ENCODE measurements around the gene ZWILCH. TPM values are rescaled to one million over a fixed set of nuclear protein-coding genes. Genes with fewer than 3 reads are reported as not detected.

The ZWILCH gene
- total RNA-seq, 2 experiments from 2014 or later: 36.9 to 50.2 TPM

DNA sequence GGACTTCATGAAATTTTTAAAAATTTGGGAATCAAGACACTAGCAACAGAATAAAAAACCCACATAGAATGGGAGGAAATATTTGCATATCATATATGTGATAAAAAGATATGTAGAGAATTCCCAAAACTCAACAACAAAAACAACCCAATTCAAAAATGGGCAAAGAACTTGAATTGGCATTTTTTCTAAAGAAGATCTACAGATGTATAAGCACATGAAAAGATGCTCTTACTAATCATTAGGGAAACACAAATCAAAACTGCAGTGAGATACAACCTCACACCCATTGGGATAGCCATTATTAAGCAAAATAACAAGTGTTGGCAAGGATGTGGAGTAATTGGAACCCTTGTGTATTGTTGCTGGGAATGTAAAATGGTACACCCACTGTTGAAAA lies 50.6 kb downstream of the ZWILCH start:
- TF ChIP-seq, protein P1, sequence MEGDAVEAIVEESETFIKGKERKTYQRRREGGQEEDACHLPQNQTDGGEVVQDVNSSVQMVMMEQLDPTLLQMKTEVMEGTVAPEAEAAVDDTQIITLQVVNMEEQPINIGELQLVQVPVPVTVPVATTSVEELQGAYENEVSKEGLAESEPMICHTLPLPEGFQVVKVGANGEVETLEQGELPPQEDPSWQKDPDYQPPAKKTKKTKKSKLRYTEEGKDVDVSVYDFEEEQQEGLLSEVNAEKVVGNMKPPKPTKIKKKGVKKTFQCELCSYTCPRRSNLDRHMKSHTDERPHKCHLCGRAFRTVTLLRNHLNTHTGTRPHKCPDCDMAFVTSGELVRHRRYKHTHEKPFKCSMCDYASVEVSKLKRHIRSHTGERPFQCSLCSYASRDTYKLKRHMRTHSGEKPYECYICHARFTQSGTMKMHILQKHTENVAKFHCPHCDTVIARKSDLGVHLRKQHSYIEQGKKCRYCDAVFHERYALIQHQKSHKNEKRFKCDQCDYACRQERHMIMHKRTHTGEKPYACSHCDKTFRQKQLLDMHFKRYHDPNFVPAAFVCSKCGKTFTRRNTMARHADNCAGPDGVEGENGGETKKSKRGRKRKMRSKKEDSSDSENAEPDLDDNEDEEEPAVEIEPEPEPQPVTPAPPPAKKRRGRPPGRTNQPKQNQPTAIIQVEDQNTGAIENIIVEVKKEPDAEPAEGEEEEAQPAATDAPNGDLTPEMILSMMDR (conservative IDR thresholded peaks at IDR 0.05; ENCODE audit: low read length): no peak
- no peak for TF ChIP-seq EZH2phosphoT487 (IDR thresholded peaks at IDR 0.05; ENCODE audit: borderline replicate concordance, low read depth, low read length)
- Histone ChIP-seq H3K9me3 (ENCODE audit: low read length) (no peaks in the 10 kb centered on the region), H3K4me3 (ENCODE audit: low read depth, low read length, poor library complexity, severe bottlenecking) (no peak overlapping the region), H3K79me2 (ENCODE audit: insufficient read depth, low read depth, low read length) (no peaks in the 10 kb centered on the region), H3K9me2 (ENCODE audit: insufficient read depth, low read length) (no peaks in the 10 kb centered on the region), H3K27ac (ENCODE audit: low read depth, low read length, poor library complexity, severe bottlenecking) (no peak overlapping the region), H3K4me2 (ENCODE audit: low read length) (no peak overlapping the region), H3K36me3 (ENCODE audit: insufficient read depth, low read length) (peaks cover 25% of the 10 kb centered on the region), H4K20me1 (ENCODE audit: insufficient read depth, low read length) (no peaks in the 10 kb centered on the region), H2AFZ (ENCODE audit: low read length) (no peak overlapping the region), H3K4me1 (ENCODE audit: insufficient read depth, low read length, poor library complexity, severe bottlenecking) (no peaks in the 10 kb centered on the region)
- ChIA-PET CTCF (ENCODE audit: unreplicated experiment) (no interaction called here), POLR2A (interaction anchor here (0.9 kb wide), 1 partner anchor 10 kb away, joined by 6 read pairs; the partner anchor contains the start of gene LCTL)
- no peak for DNase-seq (ENCODE audit: low spot score)
- intact Hi-C loops (cut with micrococcal nuclease; ENCODE audit: unreplicated experiment): no loop called here
- no TSS peak for BruUV-seq (replicated peaks)

DNA sequence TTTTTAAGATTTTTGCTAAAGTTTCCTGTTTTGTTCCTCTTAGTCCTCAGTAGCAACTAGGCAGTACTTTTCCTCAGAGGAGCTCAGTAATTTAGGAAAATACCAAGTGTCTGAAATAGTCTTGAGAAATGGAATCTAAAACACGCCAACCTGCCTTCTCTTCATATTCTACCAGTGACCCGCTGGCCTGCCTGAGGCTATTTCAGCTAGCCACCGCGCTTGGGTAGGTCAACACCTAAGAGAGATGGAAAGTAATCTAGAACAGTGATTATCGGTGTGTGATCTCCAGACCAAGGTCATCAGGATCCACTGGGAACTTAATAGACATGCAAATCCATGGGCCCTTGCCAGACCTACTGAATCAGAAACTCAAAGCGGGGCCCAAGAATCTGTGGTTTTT lies 53.1 kb downstream of the ZWILCH start:
- H3K36me3 ChIP-seq (ENCODE audit: insufficient read depth, low read length): peaks cover 4% of the 10 kb centered on the region
- DNase-seq (ENCODE audit: low spot score): no peak
- H3K9me2 ChIP-seq (ENCODE audit: insufficient read depth, low read length): no peaks in the 10 kb centered on the region
- H3K4me2 ChIP-seq (ENCODE audit: low read length): no peak overlapping the region
- H3K79me2 ChIP-seq (ENCODE audit: insufficient read depth, low read depth, low read length): no peaks in the 10 kb centered on the region
- H3K4me1 ChIP-seq (ENCODE audit: insufficient read depth, low read length, poor library complexity, severe bottlenecking): no peaks in the 10 kb centered on the region
- TF ChIP-seq EZH2phosphoT487 (IDR thresholded peaks at IDR 0.05; ENCODE audit: borderline replicate concordance, low read depth, low read length): no peak
- no TSS peak for BruUV-seq (replicated peaks)
- POLR2A ChIA-PET: interaction anchor here (0.7 to 1.2 kb wide), 2 partner anchors 15 to 245 kb away, joined by 3 read pairs; no protein-coding TSS in a partner anchor
- H4K20me1 ChIP-seq (ENCODE audit: insufficient read depth, low read length): no peaks in the 10 kb centered on the region
- no peak overlapping the region for H3K27ac ChIP-seq (ENCODE audit: low read depth, low read length, poor library complexity, severe bottlenecking)
- intact Hi-C loops (cut with micrococcal nuclease; ENCODE audit: unreplicated experiment): no loop called here
- H2AFZ ChIP-seq (ENCODE audit: low read length): no peak overlapping the region
- CTCF ChIA-PET (ENCODE audit: unreplicated experiment): no interaction called here
- H3K4me3 ChIP-seq (ENCODE audit: low read depth, low read length, poor library complexity, severe bottlenecking): no peak overlapping the region
- H3K9me3 ChIP-seq (ENCODE audit: low read length): no peaks in the 10 kb centered on the region

DNA sequence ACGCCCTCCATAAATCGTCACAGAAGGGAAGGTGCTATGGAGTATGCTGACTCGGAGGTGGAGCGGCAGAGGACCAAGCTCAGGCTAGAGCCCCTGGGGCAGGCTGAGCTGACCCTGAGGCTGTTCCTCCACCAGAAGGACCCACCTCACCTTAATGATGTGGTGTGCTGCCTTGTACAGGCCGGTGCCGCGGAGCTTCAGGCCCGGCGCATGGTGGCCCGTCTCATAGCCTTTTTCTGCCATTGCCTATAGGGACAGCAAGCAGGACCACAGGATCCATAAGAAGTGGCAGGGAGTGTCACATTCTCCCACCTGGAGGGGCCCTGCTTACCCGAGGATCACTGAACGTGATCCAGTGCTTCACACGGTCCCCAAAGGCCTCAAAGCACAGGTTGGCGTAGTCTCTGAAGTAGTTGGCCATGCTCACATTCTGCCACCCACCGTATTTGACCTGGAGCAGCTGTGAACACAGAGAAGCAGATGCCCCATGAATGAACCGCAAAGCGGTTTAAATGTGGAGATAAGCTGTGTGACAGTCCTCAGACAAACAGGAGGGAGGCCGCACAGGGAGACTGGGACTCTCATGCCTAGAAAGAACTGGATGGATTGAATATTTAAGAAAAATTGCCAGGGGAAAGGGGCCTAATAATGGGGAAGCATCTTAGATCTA lies 55.9 kb downstream of the ZWILCH start:
- intact Hi-C loops (cut with micrococcal nuclease; ENCODE audit: unreplicated experiment): no loop called here
- CTCF ChIA-PET (ENCODE audit: unreplicated experiment): no interaction called here
- Histone ChIP-seq H3K4me2 (ENCODE audit: low read length) (no peak overlapping the region), H3K4me3 (ENCODE audit: low read depth, low read length, poor library complexity, severe bottlenecking) (no peak overlapping the region), H3K27ac (ENCODE audit: low read depth, low read length, poor library complexity, severe bottlenecking) (no peak overlapping the region), H3K36me3 (ENCODE audit: insufficient read depth, low read length) (no peaks in the 10 kb centered on the region), H3K9me3 (ENCODE audit: low read length) (no peaks in the 10 kb centered on the region), H4K20me1 (ENCODE audit: insufficient read depth, low read length) (no peaks in the 10 kb centered on the region), H3K79me2 (ENCODE audit: insufficient read depth, low read depth, low read length) (no peaks in the 10 kb centered on the region), H3K4me1 (ENCODE audit: insufficient read depth, low read length, poor library complexity, severe bottlenecking) (no peaks in the 10 kb centered on the region), H3K9me2 (ENCODE audit: insufficient read depth, low read length) (no peaks in the 10 kb centered on the region), H2AFZ (ENCODE audit: low read length) (no peak overlapping the region)
- TF ChIP-seq, protein P1 (conservative IDR thresholded peaks at IDR 0.05; ENCODE audit: low read length): no peak
- no peak for TF ChIP-seq EZH2phosphoT487 (IDR thresholded peaks at IDR 0.05; ENCODE audit: borderline replicate concordance, low read depth, low read length)
- POLR2A ChIA-PET: interaction anchor here (0.8 kb wide), 1 partner anchor 10 kb away, joined by 3 read pairs; no protein-coding TSS in a partner anchor
- DNase-seq (ENCODE audit: low spot score): no peak
- no TSS peak for BruUV-seq (replicated peaks)
